Hair follicle dermal papilla cell (primary cell): ENCODE data around the gene MRPS11. TPM values are rescaled to one million over a fixed set of nuclear protein-coding genes. Genes with fewer than 3 reads are reported as not detected.

ENCODE experiments used
- total RNA-seq: library from RNA; depleted of rRNA; stranded (reverse); fragments of >200 nt; gene quantifications from 2 replicates; pipeline ENCODE4 v1.2.3, GENCODE V29; 2012

Gene MRPS11
- total RNA-seq: 14.0 and 18.0 TPM in 2 replicates

DNA sequence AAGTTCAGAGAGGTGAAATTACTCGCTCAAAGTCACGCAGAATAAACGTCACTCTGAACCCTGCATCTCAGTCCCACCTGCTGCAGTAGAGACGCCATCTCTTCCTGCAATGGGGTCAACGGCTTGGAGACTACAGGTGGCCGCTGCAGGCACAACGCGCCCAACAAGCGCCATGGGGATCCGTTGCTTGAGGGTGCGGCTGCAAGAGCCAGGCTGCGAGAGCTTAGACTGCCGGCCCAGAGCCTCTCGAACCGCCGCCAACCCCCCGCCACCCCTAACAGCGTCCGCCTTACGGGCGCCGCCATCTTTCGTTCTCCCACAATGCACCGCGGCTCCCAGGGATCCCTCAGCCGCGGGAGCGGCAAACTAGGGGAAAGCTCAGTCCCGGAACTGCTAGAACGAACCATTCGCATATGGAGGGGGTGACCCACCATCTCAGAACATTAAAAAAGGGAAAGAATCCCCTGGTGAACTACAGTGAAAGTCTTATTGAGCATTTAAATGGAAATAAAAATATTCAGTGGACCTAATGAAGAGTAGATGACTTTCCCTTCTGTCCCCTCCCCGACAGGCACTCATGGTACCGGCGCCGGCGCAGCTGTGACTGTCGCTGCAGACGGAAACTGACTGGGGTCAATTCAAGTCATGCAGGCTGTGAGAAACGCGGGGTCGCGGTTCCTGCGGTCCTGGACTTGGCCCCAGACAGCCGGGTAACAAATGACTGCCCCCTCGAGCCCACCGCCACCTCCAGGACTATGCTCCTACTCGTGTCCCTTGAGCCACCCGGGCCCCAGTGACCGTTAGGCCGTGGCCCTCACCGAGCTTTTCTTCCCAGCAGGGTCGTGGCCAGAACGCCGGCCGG is at the start of gene MRPS11, which contains the start of gene MRPL46:
TSS of gene MRPS11 (plus strand) at position 636 of the 862 bp plus-strand sequence. CDS start at position 646, 10 bp downstream.
TSS of gene MRPL46 (minus strand) at position 316 of the 862 bp plus-strand sequence. CDS start at position 305, 11 bp downstream.

Other genes with a start within 250 kb of the MRPS11 start
- 0.16 and 0.73 TPM in 2 replicates for gene NTRK3, start 211.0 kb upstream of the MRPS11 start, total RNA-seq
- 7.0 and 9.2 TPM in 2 replicates for gene MRPL46, start 320 bp upstream of the MRPS11 start, total RNA-seq
- gene DET1, start 79.0 kb downstream of the MRPS11 start, total RNA-seq: 11.7 and 11.8 TPM in 2 replicates
- gene AEN, start 153.6 kb downstream of the MRPS11 start, total RNA-seq: 80.0 and 86.0 TPM in 2 replicates
- gene ISG20, start 171.3 kb downstream of the MRPS11 start, total RNA-seq: 2.2 and 3.9 TPM in 2 replicates